Measurements from ENCODE around the gene TFR2.

DNA sequence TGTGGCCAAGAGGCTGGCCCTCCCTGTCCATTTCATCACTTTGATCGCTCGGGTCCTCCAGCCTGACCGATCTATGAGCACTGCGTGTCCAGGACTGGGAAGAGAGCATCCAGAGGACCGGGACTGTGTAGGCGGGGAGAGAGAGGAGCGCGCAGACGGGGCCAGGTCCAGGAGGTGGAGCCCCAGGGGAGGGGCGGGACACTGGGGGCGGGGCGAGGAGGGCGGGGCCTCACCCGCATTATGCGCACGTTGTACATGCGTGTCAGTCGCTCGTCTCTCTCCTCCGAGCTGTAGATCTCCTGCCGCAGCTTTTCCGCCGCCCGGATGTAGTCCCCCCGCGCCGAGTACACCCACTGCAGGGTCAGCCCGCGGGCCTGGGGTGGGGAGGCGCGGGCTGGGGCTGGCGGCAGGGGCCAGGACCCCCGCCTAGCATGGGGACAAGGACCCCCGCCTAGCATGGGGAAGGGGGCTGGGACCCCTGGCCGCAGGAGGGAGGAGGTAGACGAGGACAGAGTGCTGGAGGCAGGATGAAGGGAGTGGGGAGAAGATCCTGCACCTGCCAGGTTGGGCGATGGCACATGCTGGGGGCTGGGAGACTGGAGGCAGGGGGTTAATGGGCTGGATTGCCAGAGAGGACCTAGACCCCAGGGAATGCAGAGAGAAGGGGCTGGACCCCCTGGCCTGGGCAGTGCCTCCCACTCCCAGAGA is 14.7 kb downstream of the TFR2 start:
- no peak for TF ChIP-seq POLR2A (IDR thresholded peaks at IDR 0.05)
- TF ChIP-seq, protein P1, sequence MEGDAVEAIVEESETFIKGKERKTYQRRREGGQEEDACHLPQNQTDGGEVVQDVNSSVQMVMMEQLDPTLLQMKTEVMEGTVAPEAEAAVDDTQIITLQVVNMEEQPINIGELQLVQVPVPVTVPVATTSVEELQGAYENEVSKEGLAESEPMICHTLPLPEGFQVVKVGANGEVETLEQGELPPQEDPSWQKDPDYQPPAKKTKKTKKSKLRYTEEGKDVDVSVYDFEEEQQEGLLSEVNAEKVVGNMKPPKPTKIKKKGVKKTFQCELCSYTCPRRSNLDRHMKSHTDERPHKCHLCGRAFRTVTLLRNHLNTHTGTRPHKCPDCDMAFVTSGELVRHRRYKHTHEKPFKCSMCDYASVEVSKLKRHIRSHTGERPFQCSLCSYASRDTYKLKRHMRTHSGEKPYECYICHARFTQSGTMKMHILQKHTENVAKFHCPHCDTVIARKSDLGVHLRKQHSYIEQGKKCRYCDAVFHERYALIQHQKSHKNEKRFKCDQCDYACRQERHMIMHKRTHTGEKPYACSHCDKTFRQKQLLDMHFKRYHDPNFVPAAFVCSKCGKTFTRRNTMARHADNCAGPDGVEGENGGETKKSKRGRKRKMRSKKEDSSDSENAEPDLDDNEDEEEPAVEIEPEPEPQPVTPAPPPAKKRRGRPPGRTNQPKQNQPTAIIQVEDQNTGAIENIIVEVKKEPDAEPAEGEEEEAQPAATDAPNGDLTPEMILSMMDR (IDR thresholded peaks at IDR 0.05), result no peak
